Smooth muscle cell (in vitro differentiated cells): Measurements from ENCODE around the gene SLC6A17. TPM values are rescaled to one million over a fixed set of nuclear protein-coding genes. Genes with fewer than 3 reads are reported as not detected.

Source experiments
- DNase-seq: peaks from one replicate; lab custom pipeline; 2025; ENCODE audit not compliant: unreplicated experiment; lab: John Stamatoyannopoulos, UW
- H2AFZ ChIP-seq: fragments of 200-600 bp; sonication (generic); 2 replicates; pipeline ENCODE4 v1.6.0; 2016; ENCODE audit warnings: antibody characterized with exemption, low read depth, mild to moderate bottlenecking
- H3F3A ChIP-seq: fragments of 200-600 bp; sonication (generic); 2 replicates; pipeline ENCODE4 v1.6.0; 2017; ENCODE audit warnings: antibody characterized with exemption, low read depth
- H3K27ac ChIP-seq: fragments of 200-600 bp; sonication (generic); 2 replicates; pipeline ENCODE4 v1.5.1; 2016; ENCODE audit warnings: low read depth, mild to moderate bottlenecking
- H3K27me3 ChIP-seq: fragments of 200-600 bp; sonication (generic); 2 replicates; pipeline ENCODE4 v1.6.1; 2016; ENCODE audit warnings: low read depth, mild to moderate bottlenecking
- H3K36me3 ChIP-seq: fragments of 200-600 bp; sonication (generic); 2 replicates; pipeline ENCODE4 v1.5.1; 2016; ENCODE audit warnings: low read depth
- H3K4me1 ChIP-seq: fragments of 200-600 bp; sonication (generic); 2 replicates; pipeline ENCODE4 v1.5.1; 2016; ENCODE audit warnings: low read depth
- H3K4me2 ChIP-seq: fragments of 200-600 bp; sonication (generic); 2 replicates; pipeline ENCODE4 v1.6.0; 2016; ENCODE audit warnings: mild to moderate bottlenecking
- H3K4me3 ChIP-seq: fragments of 200-600 bp; sonication (generic); 2 replicates; pipeline ENCODE4 v1.5.1; 2016; ENCODE audit warnings: mild to moderate bottlenecking
- H3K79me2 ChIP-seq: fragments of 200-600 bp; sonication (generic); 2 replicates; pipeline ENCODE4 v1.6.0; 2016; ENCODE audit warnings: low read depth, mild to moderate bottlenecking
- H3K9ac ChIP-seq: fragments of 200-600 bp; sonication (generic); 2 replicates; pipeline ENCODE4 v1.6.0; 2016; ENCODE audit warnings: low read depth
- H3K9me3 ChIP-seq: fragments of 200-600 bp; sonication (generic); replicated peaks from 2 replicates; pipeline ENCODE4 v1.5.1; 2016; ENCODE audit warnings: low read depth
- H4K20me1 ChIP-seq: fragments of 200-600 bp; sonication (generic); 2 replicates; pipeline ENCODE4 v1.6.0; 2016; ENCODE audit warnings: low read depth
- CTCF ChIP-seq: fragments of 200-600 bp; sonication (generic); IDR thresholded peaks from 2 replicates; pipeline ENCODE4 v1.5.1; 2017; ENCODE audit warnings: borderline replicate concordance, mild to moderate bottlenecking, antibody characterized with exemption; ENCODE audit not compliant: insufficient read depth, poor library complexity, severe bottlenecking
- WGBS: methylation state at CpG from one replicate; pipeline ENCODE4 v1.1.7; 2016; ENCODE audit warnings: low lambda C conversion rate; 5-methylcytosine and 5-hydroxymethylcytosine counted together
- polyA plus RNA-seq: library from polyadenylated mRNA; unstranded; fragments of >200 nt; fragmentation: Nextera tagmentation; extraction: Ambion mirVana; gene quantifications from 2 replicates; pipeline ENCODE4 v1.2.1, GENCODE V29; 2016
- total RNA-seq: library from RNA; depleted of rRNA; stranded (reverse); fragments of >200 nt; gene quantifications from 2 replicates; pipeline ENCODE4 v1.2.3, GENCODE V29; 2014

SLC6A17 gene
- total and polyA plus RNA-seq, 2 experiments from 2014 or later, result 3.2 to 4.0 TPM

DNA sequence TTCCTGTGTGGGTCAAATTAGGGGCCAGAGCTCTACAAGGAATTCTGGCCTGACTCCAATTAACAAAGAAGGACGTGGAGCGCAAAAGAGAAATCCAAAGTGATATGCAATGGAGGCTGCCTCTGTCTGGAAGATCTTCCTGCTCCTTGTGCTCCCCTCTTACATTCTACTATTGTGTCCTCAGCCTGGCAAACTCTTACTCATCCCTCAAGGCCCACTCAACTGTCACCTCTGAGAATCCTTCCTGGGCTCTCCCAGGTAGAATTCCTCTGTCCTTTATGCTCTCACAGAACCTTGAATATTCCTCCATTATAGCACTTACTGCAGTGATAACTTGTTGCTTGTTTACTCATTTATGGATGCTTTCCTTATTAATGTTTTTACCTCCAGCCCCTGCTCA is 91.2 kb downstream of the SLC6A17 start:
- Histone ChIP-seq H3K27me3 (no peaks in the 10 kb centered on the region), H2AFZ (no peak overlapping the region), H3K36me3 (no peaks in the 10 kb centered on the region), H3K27ac (no peak overlapping the region), H3K9me3 (no peaks in the 10 kb centered on the region), H3K79me2 (no peaks in the 10 kb centered on the region), H3K9ac (no peak overlapping the region), H3K4me2 (no peak overlapping the region), H4K20me1 (no peaks in the 10 kb centered on the region), H3K4me1 (no peaks in the 10 kb centered on the region), H3F3A (peaks cover 1% of the 10 kb centered on the region), H3K4me3 (no peak overlapping the region)
- DNase-seq, result no peak
- TF ChIP-seq CTCF, result no peak
- 22% methylated on average over 2 of the region's 2 CpGs for WGBS

DNA sequence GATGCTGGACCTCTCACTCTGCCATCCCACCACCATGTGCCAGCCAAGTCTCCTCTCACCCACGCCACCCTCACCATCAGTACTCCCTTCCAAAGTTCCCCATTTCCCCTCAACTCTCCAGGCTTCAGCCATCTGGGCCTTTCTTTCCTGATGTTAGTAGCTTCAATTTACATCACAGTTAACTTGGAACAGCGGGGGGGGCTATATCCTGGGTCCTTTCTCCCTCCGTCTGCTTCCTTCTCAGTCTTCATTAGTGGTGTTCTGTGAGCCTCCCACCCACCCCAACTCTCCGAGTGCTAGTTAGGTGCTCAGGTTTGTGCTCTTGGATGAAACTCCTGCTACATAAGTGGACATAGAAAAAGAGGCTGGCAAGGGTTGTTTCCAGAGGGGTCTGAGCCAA is 91.8 kb downstream of the SLC6A17 start:
- H3K36me3 ChIP-seq, result no peaks in the 10 kb centered on the region
- H3K27ac ChIP-seq, result no peak overlapping the region
- H3F3A ChIP-seq, result no peaks in the 10 kb centered on the region
- H3K79me2 ChIP-seq, result no peaks in the 10 kb centered on the region
- no peak overlapping the region for H3K4me3 ChIP-seq
- no peak for DNase-seq
- WGBS, result 77% methylated on average over 4 of the region's 4 CpGs
- no peaks in the 10 kb centered on the region for H3K27me3 ChIP-seq
- no peak for TF ChIP-seq CTCF
- no peak overlapping the region for H2AFZ ChIP-seq
- H3K9ac ChIP-seq, result no peak overlapping the region
- no peak overlapping the region for H3K4me2 ChIP-seq
- no peaks in the 10 kb centered on the region for H3K4me1 ChIP-seq
- H4K20me1 ChIP-seq, result no peaks in the 10 kb centered on the region
- H3K9me3 ChIP-seq, result no peaks in the 10 kb centered on the region

DNA sequence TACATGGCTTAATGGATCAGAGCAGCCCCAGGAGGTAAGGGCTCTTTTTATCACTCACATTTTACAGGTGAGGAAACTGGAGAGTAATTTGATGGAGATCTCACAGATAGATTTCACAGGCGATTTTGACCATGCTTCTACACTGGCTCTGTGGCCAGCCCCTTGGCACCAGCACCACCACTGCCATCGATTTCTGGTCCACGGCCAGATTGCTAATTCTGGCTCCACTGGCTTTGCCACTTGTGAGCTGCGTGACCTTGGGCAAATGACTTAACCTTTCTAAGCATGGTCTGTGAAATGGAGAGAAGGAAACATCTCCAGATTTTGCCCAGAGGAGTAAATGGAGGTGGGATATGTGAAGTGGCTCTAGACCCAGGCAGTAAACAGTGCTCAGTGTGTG is 92.4 kb downstream of the SLC6A17 start:
- no peaks in the 10 kb centered on the region for H3F3A ChIP-seq
- no peak overlapping the region for H3K27ac ChIP-seq
- no peak overlapping the region for H2AFZ ChIP-seq
- H3K27me3 ChIP-seq, result no peaks in the 10 kb centered on the region
- no peak overlapping the region for H3K4me3 ChIP-seq
- no peak overlapping the region for H3K9ac ChIP-seq
- no peaks in the 10 kb centered on the region for H4K20me1 ChIP-seq
- no peak overlapping the region for H3K4me2 ChIP-seq
- H3K9me3 ChIP-seq, result no peaks in the 10 kb centered on the region
- no peak for DNase-seq
- no peaks in the 10 kb centered on the region for H3K36me3 ChIP-seq
- H3K4me1 ChIP-seq, result no peaks in the 10 kb centered on the region
- no peak for TF ChIP-seq CTCF
- WGBS, result 92% methylated on average over 4 of the region's 4 CpGs
- no peaks in the 10 kb centered on the region for H3K79me2 ChIP-seq

DNA sequence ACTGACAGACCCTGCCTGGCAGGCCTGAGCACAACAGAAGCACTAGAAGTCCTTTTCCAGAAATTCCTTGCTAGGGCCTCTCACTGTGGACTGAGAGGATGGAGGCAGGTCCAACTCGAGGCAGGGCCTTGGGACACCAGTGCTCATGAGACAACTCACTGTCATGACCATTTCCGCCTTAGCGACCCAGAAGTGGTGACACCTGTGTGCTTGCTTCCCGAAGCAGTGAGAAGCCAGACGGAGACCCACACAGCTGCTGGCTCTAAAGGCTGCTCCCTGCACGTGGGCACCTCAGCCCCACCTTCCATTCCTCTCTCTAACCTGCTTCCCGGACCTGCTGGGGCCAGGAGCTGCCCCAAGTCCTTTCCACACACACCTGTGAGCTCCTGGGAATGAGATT is 92.9 kb downstream of the SLC6A17 start:
- H3K9ac ChIP-seq, result no peak overlapping the region
- no peaks in the 10 kb centered on the region for H3F3A ChIP-seq
- no peaks in the 10 kb centered on the region for H3K27me3 ChIP-seq
- TF ChIP-seq CTCF, result no peak
- 78% methylated on average over 7 of the region's 7 CpGs for WGBS
- no peak overlapping the region for H3K4me3 ChIP-seq
- H2AFZ ChIP-seq, result no peak overlapping the region
- H4K20me1 ChIP-seq, result no peaks in the 10 kb centered on the region
- H3K4me1 ChIP-seq, result no peaks in the 10 kb centered on the region
- DNase-seq, result no peak
- H3K27ac ChIP-seq, result no peak overlapping the region
- H3K9me3 ChIP-seq, result no peaks in the 10 kb centered on the region
- no peaks in the 10 kb centered on the region for H3K36me3 ChIP-seq
- H3K79me2 ChIP-seq, result no peaks in the 10 kb centered on the region
- no peak overlapping the region for H3K4me2 ChIP-seq
